MM.1S (cell line): ENCODE results near the gene PCDHA8.
"Not testable (repeated sequence)": the region's sequence is repeated elsewhere in the genome, so short reads cannot be mapped to it uniquely, and the experiment has no call there.

Experiments used
- DNase-seq: peaks from one replicate; pipeline ENCODE4 v3.0.0-alpha.2; 2015
- H2AFZ ChIP-seq: fragments of 300-600 bp; sonication (generic); 2 replicates; pipeline ENCODE4 v1.6.0; 2016; ENCODE audit warnings: antibody characterized with exemption, low read length
- H3F3A ChIP-seq: fragments of 300-600 bp; sonication (generic); 2 replicates; pipeline ENCODE4 v1.6.1; 2016; ENCODE audit warnings: mild to moderate bottlenecking, antibody characterized with exemption, low read length, moderate library complexity, mixed read lengths; ENCODE audit not compliant: insufficient read depth
- H3K27ac ChIP-seq: fragments of 300-600 bp; sonication (generic); 2 replicates; pipeline ENCODE4 v1.5.1; 2016; ENCODE audit warnings: mild to moderate bottlenecking, low read length
- H3K27me3 ChIP-seq: fragments of 300-600 bp; sonication (generic); replicated peaks from 2 replicates; pipeline ENCODE4 v1.6.0; 2016; ENCODE audit warnings: low read length; ENCODE audit not compliant: insufficient read depth
- H3K36me3 ChIP-seq: fragments of 300-600 bp; sonication (generic); replicated peaks from 2 replicates; pipeline ENCODE4 v1.6.1; 2016; ENCODE audit warnings: mild to moderate bottlenecking, low read length, mixed read lengths; ENCODE audit not compliant: insufficient read depth
- H3K4me1 ChIP-seq: fragments of 300-600 bp; sonication (generic); 2 replicates; pipeline ENCODE4 v1.6.1; 2016; ENCODE audit warnings: low read length, mixed read lengths
- H3K4me2 ChIP-seq: fragments of 300-600 bp; sonication (generic); 2 replicates; pipeline ENCODE4 v1.6.0; 2016; ENCODE audit warnings: low read depth, low read length
- H3K4me3 ChIP-seq: fragments of 300-600 bp; sonication (generic); 2 replicates; pipeline ENCODE4 v1.5.1; 2016; ENCODE audit warnings: low read length, mixed read lengths
- H3K79me2 ChIP-seq: fragments of 300-600 bp; sonication (generic); 2 replicates; pipeline ENCODE4 v1.6.1; 2016; ENCODE audit warnings: mixed run types, low read length, mixed read lengths
- H3K9ac ChIP-seq: fragments of 300-600 bp; sonication (generic); 2 replicates; pipeline ENCODE4 v1.6.1; 2016; ENCODE audit warnings: low read length, mixed read lengths
- H3K9me2 ChIP-seq: fragments of 300-600 bp; sonication (generic); replicated peaks from 2 replicates; pipeline ENCODE4 v1.6.1; 2016; ENCODE audit warnings: mild to moderate bottlenecking, low read length, mixed read lengths; ENCODE audit not compliant: insufficient read depth
- H3K9me3 ChIP-seq: fragments of 300-600 bp; sonication (generic); replicated peaks from 2 replicates; pipeline ENCODE4 v1.6.1; 2016; ENCODE audit warnings: mild to moderate bottlenecking, low read length, mixed read lengths; ENCODE audit not compliant: insufficient read depth
- H4K20me1 ChIP-seq: fragments of 300-600 bp; sonication (generic); 2 replicates; pipeline ENCODE4 v1.6.1; 2016; ENCODE audit warnings: mild to moderate bottlenecking, low read length, moderate library complexity, mixed read lengths; ENCODE audit not compliant: insufficient read depth
- CTCF ChIP-seq: fragments of 300-600 bp; sonication (generic); IDR thresholded peaks from 2 replicates; pipeline ENCODE4 v1.5.1; 2016; ENCODE audit warnings: antibody characterized with exemption, low read length, mixed read lengths
- EZH2 ChIP-seq: fragments of 300-600 bp; sonication (generic); optimal IDR thresholded peaks from 2 replicates; pipeline ENCODE3; 2017; ENCODE audit warnings: low read depth, mild to moderate bottlenecking, antibody characterized with exemption, low read length, mixed read lengths
- EZH2phosphoT487 ChIP-seq: fragments of 300-600 bp; sonication (generic); IDR thresholded peaks from 2 replicates; pipeline ENCODE4 v1.6.1; 2018; ENCODE audit warnings: antibody characterized with exemption, low read length

PCDHA8 gene

GRCh38 chr5:140808889-140809291 is 32.1 kb upstream of the PCDHA8 start:
- H3K79me2 ChIP-seq, result no peaks in the 10 kb centered on the region
- H3K4me3 ChIP-seq, result no peak overlapping the region
- no peaks in the 10 kb centered on the region for H3K9me3 ChIP-seq
- H3K27me3 ChIP-seq, result no peaks in the 10 kb centered on the region
- no peaks in the 10 kb centered on the region for H3K4me1 ChIP-seq
- no peaks in the 10 kb centered on the region for H4K20me1 ChIP-seq
- no peaks in the 10 kb centered on the region for H3K36me3 ChIP-seq
- DNase-seq, result no peak
- no peaks in the 10 kb centered on the region for H3K9me2 ChIP-seq
- no peak overlapping the region for H3K4me2 ChIP-seq
- no peak overlapping the region for H2AFZ ChIP-seq
- TF ChIP-seq EZH2 (no peak), CTCF (no peak), EZH2phosphoT487 (no peak)
- no peak overlapping the region for H3K9ac ChIP-seq
- no peaks in the 10 kb centered on the region for H3F3A ChIP-seq
- H3K27ac ChIP-seq, result no peak overlapping the region

- Histone ChIP-seq H4K20me1 (no peaks in the 10 kb centered on the region), H3K9me2 (no peaks in the 10 kb centered on the region), H3K4me3 (no peak within 1 kb of the TSS), H2AFZ (no peak within 1 kb of the TSS), H3K36me3 (no peaks in the 10 kb centered on the region), H3K27me3 (no peaks in the 10 kb centered on the region), H3K9ac (no peak within 1 kb of the TSS), H3K79me2 (no peaks in the 10 kb centered on the region), H3F3A (no peaks in the 10 kb centered on the region), H3K4me2 (no peak within 1 kb of the TSS), H3K9me3 (no peaks in the 10 kb centered on the region), H3K27ac (no peak within 1 kb of the TSS), H3K4me1 (no peaks in the 10 kb centered on the region)
- no peak for DNase-seq
- TF ChIP-seq CTCF, result peak; percentile 42
- TF ChIP-seq EZH2, result no peak
Observed at GRCh38 chr5:140821375-140822280, 19.4 kb upstream of the PCDHA8 start, which contains the start of gene PCDHA5. Gene PCDHA5 (plus strand): TSS chr5:140821613.

- no peaks in the 10 kb centered on the region for H3F3A ChIP-seq
- H3K4me2 ChIP-seq, result no peak overlapping the region
- no peaks in the 10 kb centered on the region for H4K20me1 ChIP-seq
- no peak overlapping the region for H3K9ac ChIP-seq
- no peak for TF ChIP-seq EZH2
- no peak for TF ChIP-seq EZH2phosphoT487
- TF ChIP-seq CTCF, result no peak
- H3K9me3 ChIP-seq, result no peaks in the 10 kb centered on the region
- H3K4me1 ChIP-seq, result no peaks in the 10 kb centered on the region
- H3K4me3 ChIP-seq, result no peak overlapping the region
- H3K36me3 ChIP-seq, result no peaks in the 10 kb centered on the region
- no peaks in the 10 kb centered on the region for H3K27me3 ChIP-seq
- no peaks in the 10 kb centered on the region for H3K79me2 ChIP-seq
- DNase-seq, result no peak
- H2AFZ ChIP-seq, result no peak overlapping the region
- no peak overlapping the region for H3K27ac ChIP-seq
- H3K9me2 ChIP-seq, result no peaks in the 10 kb centered on the region
Observed at GRCh38 chr5:140822281-140822629, 18.7 kb upstream of the PCDHA8 start.

- not testable (repeated sequence) for H3K27ac ChIP-seq, H3K4me3 ChIP-seq, H3K9me3 ChIP-seq, H4K20me1 ChIP-seq, H3K4me1 ChIP-seq, DNase-seq, H3K9ac ChIP-seq, H2AFZ ChIP-seq, H3K27me3 ChIP-seq, H3F3A ChIP-seq, H3K4me2 ChIP-seq, H3K36me3 ChIP-seq, H3K79me2 ChIP-seq, H3K9me2 ChIP-seq
Observed at GRCh38 chr5:140822969-140823368, 18.0 kb upstream of the PCDHA8 start.
